Hair follicle dermal papilla cell (primary cell): ENCODE data around the gene RNU6-1. TPM values are rescaled to one million over a fixed set of nuclear protein-coding genes. Genes with fewer than 3 reads are reported as not detected.

Source experiments
- small RNA-seq: library from RNA; depleted of rRNA; stranded (forward); fragments of <200 nt; gene quantifications from one replicate; pipeline ENCODE3, GENCODE V24; 2012
- total RNA-seq: library from RNA; depleted of rRNA; stranded (reverse); fragments of >200 nt; gene quantifications from 2 replicates; pipeline ENCODE4 v1.2.3, GENCODE V29; 2012

Gene RNU6-1
- total RNA-seq: not detected in 2 replicates

DNA sequence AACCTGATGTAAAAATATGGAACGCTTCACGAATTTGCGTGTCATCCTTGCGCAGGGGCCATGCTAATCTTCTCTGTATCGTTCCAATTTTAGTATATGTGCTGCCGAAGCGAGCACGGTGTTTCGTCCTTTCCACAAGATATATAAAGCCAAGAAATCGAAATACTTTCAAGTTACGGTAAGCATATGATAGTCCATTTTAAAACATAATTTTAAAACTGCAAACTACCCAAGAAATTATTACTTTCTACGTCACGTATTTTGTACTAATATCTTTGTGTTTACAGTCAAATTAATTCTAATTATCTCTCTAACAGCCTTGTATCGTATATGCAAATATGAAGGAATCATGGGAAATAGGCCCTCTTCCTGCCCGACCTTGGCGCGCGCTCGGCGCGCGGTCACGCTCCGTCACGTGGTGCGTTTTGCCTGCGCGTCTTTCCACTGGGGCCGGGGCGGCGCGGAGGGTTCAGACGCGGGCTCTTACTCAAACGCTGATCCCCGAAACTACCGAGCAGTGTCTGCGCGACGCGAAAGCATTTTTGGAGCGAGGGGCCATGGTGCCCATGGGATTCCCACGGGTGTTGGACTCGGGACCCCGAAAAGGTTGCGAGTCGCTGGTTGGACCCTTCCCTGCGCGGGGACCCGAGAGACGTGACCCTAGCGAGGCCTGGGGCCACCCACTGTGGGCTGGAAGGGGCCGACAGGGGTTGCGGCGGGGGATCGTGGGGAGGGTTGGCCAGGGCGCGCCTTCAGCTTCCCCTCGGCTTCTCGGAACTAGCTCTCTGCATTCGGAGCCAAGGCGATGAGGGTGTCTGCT lies at the start of gene RNU6-1:
Gene RNU6-1, minus strand, starts transcription at position 117 of the 820 bp plus-strand sequence.

DNA sequence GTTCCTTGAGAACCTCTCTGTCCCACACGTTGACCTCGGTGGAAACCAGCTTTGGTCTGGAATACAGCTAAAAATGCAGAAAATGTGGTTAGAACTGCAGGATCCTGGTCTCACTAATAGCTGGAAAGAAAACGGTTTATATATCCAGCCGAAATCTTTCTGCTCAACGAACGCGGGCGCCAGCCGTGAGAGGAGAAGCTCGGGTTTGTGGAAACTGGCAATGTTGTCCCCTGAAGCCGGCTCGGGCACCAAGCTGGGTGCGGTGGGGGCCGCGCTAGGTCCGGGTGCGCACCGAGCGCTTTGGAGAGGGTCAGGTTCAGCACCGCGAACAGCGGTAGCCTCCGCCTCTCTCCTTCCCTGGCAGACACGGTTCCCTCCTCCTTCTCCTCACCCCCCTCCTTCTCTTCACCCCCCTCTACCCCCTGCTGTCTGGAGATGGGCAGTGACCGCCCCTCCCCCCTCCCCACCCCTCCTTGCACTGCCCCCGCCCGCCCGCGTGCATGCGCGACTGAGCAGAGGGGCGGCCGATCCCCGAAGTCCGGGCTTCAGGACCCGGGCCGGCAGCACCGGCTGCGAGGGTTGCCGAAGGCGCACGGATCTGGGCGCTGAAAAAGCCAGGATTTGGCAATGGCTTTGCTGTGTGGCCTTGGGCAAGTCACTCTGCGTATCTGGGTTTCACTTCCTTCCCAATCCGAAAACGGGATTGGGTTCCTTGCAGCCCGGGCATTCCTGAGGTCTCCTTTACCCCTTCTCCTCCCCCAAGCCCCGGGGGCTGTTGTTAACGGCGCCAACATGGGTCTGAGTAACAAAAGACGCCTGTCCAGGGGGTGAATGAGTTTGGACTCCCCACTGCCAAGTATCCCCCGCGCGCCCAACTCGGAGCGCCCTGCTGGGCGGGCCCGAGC lies 14.6 kb downstream of the RNU6-1 start, which contains the start of gene SKOR1:
Gene SKOR1, plus strand, starts transcription at position 534 of the 905 bp plus-strand sequence. Its CDS starts 94 bp downstream, at position 628.

Small RNAs within 50 kb of the gene (small RNA-seq; reads per million reads assigned to genes)
- 4.0 reads per million, percentile 71 among the genes with 10 or more reads in this experiment for gene RNU6-1

Other genes starting within 250 kb of the RNU6-1 start
- gene SKOR1, start 14.5 kb downstream of the RNU6-1 start, total RNA-seq: 0.24 and 0.49 TPM in 2 replicates
- gene PIAS1, start 214.3 kb upstream of the RNU6-1 start, total RNA-seq: 28.6 and 29.9 TPM in 2 replicates